ENCODE measurements around the gene CAV2.

Gene CAV2

GRCh38 chr7:116461500-116461899 lies 38.0 kb upstream of the CAV2 start:
- TF ChIP-seq, protein P1, sequence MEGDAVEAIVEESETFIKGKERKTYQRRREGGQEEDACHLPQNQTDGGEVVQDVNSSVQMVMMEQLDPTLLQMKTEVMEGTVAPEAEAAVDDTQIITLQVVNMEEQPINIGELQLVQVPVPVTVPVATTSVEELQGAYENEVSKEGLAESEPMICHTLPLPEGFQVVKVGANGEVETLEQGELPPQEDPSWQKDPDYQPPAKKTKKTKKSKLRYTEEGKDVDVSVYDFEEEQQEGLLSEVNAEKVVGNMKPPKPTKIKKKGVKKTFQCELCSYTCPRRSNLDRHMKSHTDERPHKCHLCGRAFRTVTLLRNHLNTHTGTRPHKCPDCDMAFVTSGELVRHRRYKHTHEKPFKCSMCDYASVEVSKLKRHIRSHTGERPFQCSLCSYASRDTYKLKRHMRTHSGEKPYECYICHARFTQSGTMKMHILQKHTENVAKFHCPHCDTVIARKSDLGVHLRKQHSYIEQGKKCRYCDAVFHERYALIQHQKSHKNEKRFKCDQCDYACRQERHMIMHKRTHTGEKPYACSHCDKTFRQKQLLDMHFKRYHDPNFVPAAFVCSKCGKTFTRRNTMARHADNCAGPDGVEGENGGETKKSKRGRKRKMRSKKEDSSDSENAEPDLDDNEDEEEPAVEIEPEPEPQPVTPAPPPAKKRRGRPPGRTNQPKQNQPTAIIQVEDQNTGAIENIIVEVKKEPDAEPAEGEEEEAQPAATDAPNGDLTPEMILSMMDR (conservative IDR thresholded peaks at IDR 0.05; ENCODE audit: low read depth, low read length) = peak; percentile 50
- no peak overlapping the region for H3K4me3 ChIP-seq (ENCODE audit: low read depth, low read length)
- DNase-seq (ENCODE audit: low read depth) = no peak

DNA sequence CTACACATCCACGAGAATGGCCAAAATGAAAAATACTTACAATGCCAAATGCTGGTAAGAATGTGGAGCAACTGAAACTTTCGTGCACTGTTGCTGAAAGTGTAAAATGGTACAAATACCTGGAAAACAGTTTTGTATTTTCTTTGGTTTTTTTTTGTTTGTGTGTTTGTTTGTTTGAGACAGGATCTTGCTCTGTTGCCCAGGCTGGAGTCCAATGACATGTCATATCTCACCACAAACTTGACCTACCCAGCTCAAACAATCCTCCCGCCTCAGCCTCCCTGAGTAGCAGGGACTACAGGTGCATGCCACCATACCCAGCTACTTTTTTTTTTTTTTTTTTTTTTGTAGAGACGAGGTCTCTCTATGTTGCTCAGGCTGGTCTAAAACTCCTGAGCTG lies 35.6 kb upstream of the CAV2 start:
- no peak overlapping the region for H3K4me3 ChIP-seq (ENCODE audit: low read depth, low read length)
- DNase-seq (ENCODE audit: low read depth) = no peak
- TF ChIP-seq, protein P1 (conservative IDR thresholded peaks at IDR 0.05; ENCODE audit: low read depth, low read length) = no peak

GRCh38 chr7:116464375-116464774 lies 35.2 kb upstream of the CAV2 start:
- DNase-seq (ENCODE audit: low read depth) = no peak
- no peak overlapping the region for H3K4me3 ChIP-seq (ENCODE audit: low read depth, low read length)
- TF ChIP-seq, protein P1 (conservative IDR thresholded peaks at IDR 0.05; ENCODE audit: low read depth, low read length) = no peak

DNA sequence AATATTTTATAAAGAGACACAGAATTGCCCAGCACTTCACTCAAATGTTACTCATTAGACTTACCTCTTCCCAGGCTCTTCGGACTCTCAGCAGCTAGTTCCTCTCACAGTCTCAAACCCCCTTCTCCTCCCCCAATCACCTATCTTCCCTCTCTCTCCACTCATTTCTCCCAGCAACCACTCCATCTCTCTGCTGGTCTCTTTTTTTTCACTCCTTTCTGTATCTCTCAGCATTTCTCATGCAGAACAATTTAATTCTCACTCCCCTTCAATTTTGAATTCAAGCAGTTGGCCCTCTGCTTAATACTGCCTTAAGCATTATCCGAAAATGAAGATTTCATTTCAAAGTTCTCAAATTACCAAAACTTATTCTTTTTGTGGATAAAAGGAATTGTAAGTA lies 34.4 kb upstream of the CAV2 start:
- TF ChIP-seq, protein P1 (conservative IDR thresholded peaks at IDR 0.05; ENCODE audit: low read depth, low read length) = no peak
- no peak overlapping the region for H3K4me3 ChIP-seq (ENCODE audit: low read depth, low read length)
- no peak for DNase-seq (ENCODE audit: low read depth)

DNA sequence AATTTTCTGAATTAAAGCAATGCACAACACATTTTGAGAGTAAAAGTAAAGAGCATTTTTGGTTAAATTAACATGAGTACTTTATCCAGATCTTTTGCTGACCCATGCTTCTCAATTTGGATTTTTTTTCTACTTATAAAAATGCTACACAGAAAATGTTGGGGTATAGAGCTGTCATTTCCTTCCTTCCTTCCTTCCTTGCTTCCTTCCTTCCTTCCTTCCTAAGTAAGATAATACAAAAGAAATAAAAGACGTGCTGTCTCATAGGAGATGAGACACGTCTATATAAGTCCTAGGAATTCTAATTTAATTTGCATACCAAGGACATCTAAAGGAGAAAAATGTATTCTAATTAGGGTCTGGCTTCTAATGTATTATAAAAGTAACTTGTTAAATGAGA lies 31.0 kb upstream of the CAV2 start:
- no peak for DNase-seq (ENCODE audit: low read depth)
- H3K4me3 ChIP-seq (ENCODE audit: low read depth, low read length) = no peak overlapping the region
- TF ChIP-seq, protein P1 (conservative IDR thresholded peaks at IDR 0.05; ENCODE audit: low read depth, low read length) = no peak

DNA sequence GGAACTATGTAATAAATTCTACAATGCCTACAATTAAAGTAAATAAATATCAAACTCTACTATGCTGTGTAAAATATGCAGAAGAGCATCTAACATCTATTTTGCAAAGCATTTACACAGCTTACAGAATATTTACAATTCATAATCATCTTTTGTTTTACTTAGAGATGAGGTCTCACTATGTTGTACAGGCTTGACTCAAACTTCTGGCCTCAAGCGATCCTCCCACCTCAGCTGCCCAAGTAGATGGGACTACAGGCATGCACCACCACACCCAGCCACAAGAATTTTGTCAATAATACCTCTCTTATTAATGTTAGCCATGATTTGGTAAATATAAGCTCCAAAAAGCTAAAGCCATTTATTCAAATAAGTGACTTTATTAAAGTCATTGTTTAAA lies 21.9 kb upstream of the CAV2 start:
- TF ChIP-seq, protein P1 (conservative IDR thresholded peaks at IDR 0.05; ENCODE audit: low read depth, low read length) = no peak
- DNase-seq (ENCODE audit: low read depth) = no peak
- H3K4me3 ChIP-seq (ENCODE audit: low read depth, low read length) = no peak overlapping the region

DNA sequence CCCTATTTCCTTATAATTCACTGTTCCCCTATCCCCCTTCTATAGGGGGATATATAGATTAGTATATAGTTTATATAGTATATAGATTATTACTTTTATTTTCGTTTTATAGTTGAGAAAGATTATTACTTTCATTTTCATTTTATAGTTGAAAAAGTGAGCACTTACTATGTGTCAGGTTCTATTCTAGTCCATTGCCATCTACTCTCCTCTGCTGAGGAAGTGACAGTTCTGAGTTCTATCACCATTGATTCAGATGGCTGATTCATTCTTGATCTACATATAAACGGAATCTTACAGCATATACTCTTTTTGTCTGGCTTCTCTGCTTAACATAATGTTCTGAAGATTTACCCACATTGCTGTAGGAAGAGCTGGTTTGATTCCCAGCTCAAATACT lies 20.7 kb upstream of the CAV2 start:
- TF ChIP-seq, protein P1 (conservative IDR thresholded peaks at IDR 0.05; ENCODE audit: low read depth, low read length) = no peak
- no peak for DNase-seq (ENCODE audit: low read depth)
- H3K4me3 ChIP-seq (ENCODE audit: low read depth, low read length) = no peak overlapping the region

All from choroid plexus epithelial cell (primary cell).